OCI-LY1 (cell line): Measurements from ENCODE around the gene CYB5A.

ENCODE experiments used
- H2AFZ ChIP-seq: fragments of 200-600 bp; sonication (generic), shearing (Covaris generic); 2 replicates; pipeline ENCODE4 v1.6.0; 2014; ENCODE audit warnings: antibody characterized with exemption, mild to moderate bottlenecking, low read length
- H3F3A ChIP-seq: fragments of 200-600 bp; sonication (generic), shearing (Covaris generic); 2 replicates; pipeline ENCODE4 v1.6.0; 2014; ENCODE audit warnings: mild to moderate bottlenecking, antibody characterized with exemption, low read length, moderate library complexity; ENCODE audit not compliant: insufficient read depth
- H3K27ac ChIP-seq: fragments of 200-600 bp; sonication (generic); 2 replicates; pipeline ENCODE4 v1.5.1; 2014; ENCODE audit warnings: low read length, mixed run types, mild to moderate bottlenecking, low read depth; ENCODE audit not compliant: poor library complexity, severe bottlenecking
- H3K27me3 ChIP-seq: fragments of 200-600 bp; sonication (generic); 2 replicates; pipeline ENCODE4 v1.6.0; 2014; ENCODE audit warnings: antibody characterized with exemption, mild to moderate bottlenecking, low read length, moderate library complexity; ENCODE audit not compliant: insufficient read depth
- H3K36me3 ChIP-seq: fragments of 200-600 bp; sonication (generic); 2 replicates; pipeline ENCODE4 v1.6.1; 2014; ENCODE audit warnings: mild to moderate bottlenecking, antibody characterized with exemption, low read length, moderate library complexity, mixed read lengths; ENCODE audit not compliant: insufficient read depth
- H3K4me1 ChIP-seq: fragments of 200-600 bp; sonication (generic); 2 replicates; pipeline ENCODE4 v1.5.1; 2014; ENCODE audit warnings: mild to moderate bottlenecking, low read length, moderate library complexity; ENCODE audit not compliant: insufficient read depth, severe bottlenecking
- H3K4me2 ChIP-seq: fragments of 200-600 bp; sonication (generic), shearing (Covaris generic); 2 replicates; pipeline ENCODE4 v1.6.1; 2014; ENCODE audit warnings: low read length
- H3K4me3 ChIP-seq: fragments of 200-600 bp; sonication (generic); 2 replicates; pipeline ENCODE4 v1.5.1; 2014; ENCODE audit warnings: low read length, low read depth, mild to moderate bottlenecking, mixed read lengths; ENCODE audit not compliant: poor library complexity, severe bottlenecking
- H3K79me2 ChIP-seq: fragments of 200-600 bp; shearing (Covaris generic); 2 replicates; pipeline ENCODE4 v1.6.1; 2016; ENCODE audit warnings: mixed run types, low read length, mixed read lengths; ENCODE audit not compliant: insufficient read depth
- H3K9ac ChIP-seq: fragments of 200-600 bp; sonication (generic), shearing (Covaris generic); 2 replicates; pipeline ENCODE4 v1.6.1; 2014; ENCODE audit warnings: mild to moderate bottlenecking, low read length, mixed read lengths
- H3K9me2 ChIP-seq: fragments of 200-600 bp; sonication (generic), shearing (Covaris generic); 2 replicates; pipeline ENCODE4 v1.6.1; 2014; ENCODE audit warnings: low read depth, mild to moderate bottlenecking, low read length, mixed read lengths
- H3K9me3 ChIP-seq: fragments of 200-600 bp; shearing (Covaris generic); 2 replicates; pipeline ENCODE4 v1.6.1; 2014; ENCODE audit warnings: low read length, mixed read lengths
- H4K20me1 ChIP-seq: fragments of 200-600 bp; sonication (generic), shearing (Covaris generic); 2 replicates; pipeline ENCODE4 v1.6.0; 2016; ENCODE audit warnings: mild to moderate bottlenecking, low read length; ENCODE audit not compliant: insufficient read depth
- CTCF ChIP-seq: fragments of 200-600 bp; sonication (generic), shearing (Covaris generic); IDR thresholded peaks from 2 replicates; pipeline ENCODE4 v1.5.1; 2017; ENCODE audit warnings: mild to moderate bottlenecking, antibody characterized with exemption, low read length, moderate library complexity, mixed read lengths
- EZH2 ChIP-seq: fragments of 200-600 bp; sonication (generic), shearing (Covaris generic); IDR thresholded peaks from 2 replicates; pipeline ENCODE4 v1.8.0; 2017; ENCODE audit warnings: borderline replicate concordance, mixed run types, mild to moderate bottlenecking, antibody characterized with exemption, low read length, moderate library complexity, mixed read lengths

The CYB5A gene

DNA sequence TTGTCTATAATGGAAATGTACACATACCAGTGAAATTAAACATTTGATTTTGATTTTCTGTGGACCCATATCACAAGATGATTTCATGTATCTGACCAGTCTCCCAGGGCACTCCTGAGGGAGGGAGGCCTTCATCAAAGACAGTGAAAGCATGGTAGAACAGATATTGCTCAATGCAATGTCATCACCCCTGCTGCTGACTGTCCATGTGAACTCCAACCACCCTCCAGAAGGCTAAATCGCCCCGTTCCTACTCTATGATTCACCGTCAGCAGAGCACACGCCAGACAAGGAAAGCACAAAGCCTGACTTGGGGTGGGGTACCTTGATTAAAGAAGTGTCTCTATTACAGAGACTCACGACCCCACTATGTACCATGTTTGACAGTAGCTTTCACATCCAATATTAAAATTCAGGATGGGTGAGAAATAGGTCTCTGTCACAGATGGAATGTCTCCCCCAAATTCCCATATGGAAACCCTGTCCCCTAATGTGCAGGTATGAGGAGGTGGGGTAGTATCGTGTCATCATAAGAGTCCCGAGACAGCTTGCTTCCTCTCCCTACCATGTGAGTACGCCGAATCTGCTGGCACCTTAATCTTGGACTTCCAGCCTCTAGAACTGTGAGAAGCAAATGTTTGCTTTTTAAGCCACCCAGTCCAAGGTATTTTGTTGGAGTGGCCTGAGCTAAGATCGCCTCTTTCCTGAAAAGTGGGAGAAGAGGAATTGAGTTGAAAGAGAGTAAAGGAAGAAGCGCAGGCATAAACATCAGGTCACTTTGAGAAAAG lies 42.4 kb downstream of the CYB5A start:
- H3K4me1 ChIP-seq, result peaks cover 26% of the 10 kb centered on the region
- H3K27me3 ChIP-seq, result no peaks in the 10 kb centered on the region; the same call in 1 of the 2 replicates
- no peaks in the 10 kb centered on the region for H4K20me1 ChIP-seq
- H3K27ac ChIP-seq, result peak overlapping the region; percentile 56
- TF ChIP-seq CTCF (no peak), EZH2 (no peak)
- no peak overlapping the region for H2AFZ ChIP-seq
- H3K9ac ChIP-seq, result no peak overlapping the region
- H3K4me2 ChIP-seq, result no peak overlapping the region
- H3K4me3 ChIP-seq, result no peak overlapping the region
- no peaks in the 10 kb centered on the region for H3K9me2 ChIP-seq
- H3K9me3 ChIP-seq, result no peaks in the 10 kb centered on the region
- H3K36me3 ChIP-seq, result peaks cover 18% of the 10 kb centered on the region; the same call in 1 of the 2 replicates
- no peaks in the 10 kb centered on the region for H3F3A ChIP-seq
- H3K79me2 ChIP-seq, result no peaks in the 10 kb centered on the region

DNA sequence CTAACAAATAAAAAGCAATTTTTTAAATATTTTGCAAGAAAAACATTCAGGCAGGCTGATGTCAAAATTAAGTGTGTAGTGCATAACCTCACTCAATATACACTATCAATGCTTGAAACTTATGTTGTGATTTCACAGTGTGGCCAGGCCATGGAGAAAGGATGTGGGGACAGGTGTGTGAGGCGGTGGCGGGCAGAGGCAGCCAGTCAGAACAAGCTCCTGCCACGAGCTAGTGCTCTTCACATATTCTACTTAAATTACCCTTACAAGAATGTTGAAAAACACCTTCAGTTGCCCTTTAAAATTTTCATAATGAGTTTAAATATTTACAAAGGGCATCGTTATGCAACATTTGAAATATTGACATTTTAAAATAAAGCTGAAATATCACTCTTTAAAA lies 43.2 kb downstream of the CYB5A start:
- no peak overlapping the region for H3K4me2 ChIP-seq
- no peaks in the 10 kb centered on the region for H3K79me2 ChIP-seq
- H3K9me2 ChIP-seq, result no peaks in the 10 kb centered on the region
- peaks cover 26% of the 10 kb centered on the region for H3K4me1 ChIP-seq
- H3K36me3 ChIP-seq, result peaks cover 18% of the 10 kb centered on the region; the same call in 1 of the 2 replicates
- no peak overlapping the region for H3K9ac ChIP-seq
- no peak overlapping the region for H2AFZ ChIP-seq
- H3K9me3 ChIP-seq, result no peaks in the 10 kb centered on the region
- no peaks in the 10 kb centered on the region for H4K20me1 ChIP-seq
- H3F3A ChIP-seq, result no peaks in the 10 kb centered on the region
- no peaks in the 10 kb centered on the region; the same call in 1 of the 2 replicates for H3K27me3 ChIP-seq
- peak overlapping the region; percentile 56 for H3K27ac ChIP-seq
- no peak for TF ChIP-seq EZH2
- TF ChIP-seq CTCF, result no peak
- no peak overlapping the region for H3K4me3 ChIP-seq

GRCh38 chr18:74248189-74248588 lies 43.6 kb downstream of the CYB5A start:
- no peak overlapping the region for H3K4me2 ChIP-seq
- no peak for TF ChIP-seq CTCF
- TF ChIP-seq EZH2, result no peak
- no peaks in the 10 kb centered on the region; the same call in 1 of the 2 replicates for H3K27me3 ChIP-seq
- H3K36me3 ChIP-seq, result peaks cover 14% of the 10 kb centered on the region; the same call in 1 of the 2 replicates
- H3K27ac ChIP-seq, result peak overlapping the region; percentile 56
- no peak overlapping the region for H2AFZ ChIP-seq
- H3K9ac ChIP-seq, result no peak overlapping the region
- no peaks in the 10 kb centered on the region for H3K9me2 ChIP-seq
- H3F3A ChIP-seq, result no peaks in the 10 kb centered on the region
- no peaks in the 10 kb centered on the region for H3K9me3 ChIP-seq
- H4K20me1 ChIP-seq, result no peaks in the 10 kb centered on the region
- no peak overlapping the region for H3K4me3 ChIP-seq
- peaks cover 26% of the 10 kb centered on the region for H3K4me1 ChIP-seq
- no peaks in the 10 kb centered on the region for H3K79me2 ChIP-seq
